OCI-M1 (cell line): ENCODE results near the gene AURKB.
"Not testable (repeated sequence)": the region's sequence is repeated elsewhere in the genome, so short reads cannot be mapped to it uniquely, and the experiment has no call there.

Experiments used
- DNase-seq: peaks from one replicate; lab custom pipeline; 2025; lab: John Stamatoyannopoulos, UW

The AURKB gene

DNA sequence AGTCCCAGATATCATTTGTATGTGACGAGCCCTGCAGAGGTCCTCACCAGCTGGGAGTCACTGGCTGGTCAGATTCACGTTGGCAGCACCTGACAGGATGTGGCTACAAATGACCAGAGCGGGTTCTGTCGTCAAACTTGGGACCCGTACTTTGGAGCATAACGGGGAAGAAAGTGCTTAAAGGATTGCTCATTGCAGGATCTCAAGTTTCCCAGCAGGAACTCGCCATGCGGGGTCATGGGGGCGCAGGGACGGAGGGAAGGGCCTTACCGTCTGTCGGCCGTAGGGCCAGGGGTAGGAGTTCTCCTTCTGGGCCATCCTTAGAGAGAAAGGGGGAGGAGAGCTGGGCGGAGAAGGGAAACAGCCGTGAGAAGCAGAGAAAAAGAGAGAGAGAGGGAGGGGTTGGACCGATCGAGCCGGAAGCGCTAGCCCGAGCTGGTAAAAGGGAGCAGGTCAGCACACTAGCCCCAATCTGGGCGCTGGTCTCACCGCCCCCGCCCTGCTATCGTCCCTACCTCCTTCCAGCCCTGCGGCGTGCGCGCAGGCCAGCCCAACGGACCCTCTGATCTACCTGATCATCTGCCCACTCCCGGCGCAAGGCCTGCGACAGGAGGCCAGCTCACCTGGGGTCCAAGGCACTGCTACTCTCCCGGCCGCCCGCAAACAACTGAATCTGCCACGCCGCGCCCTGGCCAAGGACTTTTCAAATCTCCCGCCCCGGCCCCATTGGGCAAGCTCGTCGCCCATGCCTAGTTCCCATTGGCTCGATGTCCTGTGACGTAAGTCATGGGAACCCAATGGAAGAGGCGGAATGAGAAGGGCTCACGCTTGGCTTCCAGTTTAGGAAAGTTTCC, at the start of gene AURKB:
Gene AURKB, minus strand, starts transcription at position 669 of the 854 bp plus-strand sequence. Its CDS starts 351 bp downstream, at position 318.
- peak; percentile 98 for DNase-seq

- DNase-seq: no peak
Observed at GRCh38 chr17:8257801-8258200, 47.4 kb upstream of the AURKB start.

DNA sequence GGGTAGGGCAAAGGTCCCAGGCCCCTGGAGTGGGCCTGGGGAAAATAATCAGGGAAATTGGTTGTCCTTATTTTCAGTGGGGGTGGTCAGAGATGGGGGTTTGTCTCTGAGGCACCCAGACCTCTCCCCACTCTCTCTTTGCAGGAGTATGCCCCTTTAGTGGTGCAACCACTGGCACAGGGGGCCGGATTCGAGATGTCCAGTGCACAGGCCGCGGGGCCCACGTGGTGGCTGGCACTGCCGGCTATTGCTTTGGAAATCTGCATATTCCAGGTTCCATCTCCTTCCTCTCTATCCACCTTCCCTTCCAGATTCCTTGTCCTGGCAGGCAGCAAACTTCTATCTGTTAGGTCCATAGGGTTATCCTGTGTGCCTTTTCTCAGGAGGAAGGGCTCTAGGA, 46.3 kb upstream of the AURKB start:
- no peak for DNase-seq

DNA sequence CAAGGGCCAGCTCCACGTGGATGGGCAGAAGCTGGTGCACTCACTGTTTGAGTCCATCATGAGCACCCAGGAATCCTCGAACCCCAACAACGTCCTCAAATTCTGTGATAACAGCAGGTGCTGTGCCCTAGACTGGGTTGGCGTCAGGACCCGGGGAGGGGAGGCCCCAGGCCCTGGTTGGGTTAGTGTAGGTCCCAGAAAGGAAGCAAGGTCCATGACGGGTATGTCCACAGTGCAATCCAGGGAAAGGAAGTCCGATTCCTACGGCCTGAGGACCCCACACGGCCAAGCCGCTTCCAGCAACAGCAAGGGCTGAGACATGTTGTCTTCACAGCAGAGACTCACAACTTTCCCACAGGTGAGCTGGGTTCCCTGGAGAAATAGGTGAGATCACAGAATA, 45.9 kb upstream of the AURKB start:
- no peak for DNase-seq

GRCh38 chr17:8255499-8255898, 45.1 kb upstream of the AURKB start:
- no peak for DNase-seq

- no peak for DNase-seq
Observed at GRCh38 chr17:8254881-8255280, 44.5 kb upstream of the AURKB start.

DNA sequence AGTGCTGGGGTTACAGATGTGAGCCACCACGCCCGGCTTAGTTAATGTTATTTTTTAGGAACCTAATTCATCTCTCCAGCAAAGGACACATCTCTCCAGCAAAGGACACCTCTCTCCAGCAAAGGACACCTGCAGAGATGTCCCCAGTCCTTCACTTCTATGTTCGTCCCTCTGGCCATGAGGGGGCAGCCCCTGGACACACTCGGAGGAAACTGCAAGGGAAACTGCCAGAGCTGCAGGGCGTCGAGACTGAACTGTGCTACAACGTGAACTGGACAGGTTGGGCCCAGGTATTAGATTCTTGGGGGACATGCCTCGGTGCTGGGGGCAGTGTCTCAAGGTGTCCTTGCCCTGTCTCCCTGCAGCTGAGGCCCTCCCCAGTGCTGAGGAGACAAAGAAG, 43.4 kb upstream of the AURKB start:
- no peak for DNase-seq

DNA sequence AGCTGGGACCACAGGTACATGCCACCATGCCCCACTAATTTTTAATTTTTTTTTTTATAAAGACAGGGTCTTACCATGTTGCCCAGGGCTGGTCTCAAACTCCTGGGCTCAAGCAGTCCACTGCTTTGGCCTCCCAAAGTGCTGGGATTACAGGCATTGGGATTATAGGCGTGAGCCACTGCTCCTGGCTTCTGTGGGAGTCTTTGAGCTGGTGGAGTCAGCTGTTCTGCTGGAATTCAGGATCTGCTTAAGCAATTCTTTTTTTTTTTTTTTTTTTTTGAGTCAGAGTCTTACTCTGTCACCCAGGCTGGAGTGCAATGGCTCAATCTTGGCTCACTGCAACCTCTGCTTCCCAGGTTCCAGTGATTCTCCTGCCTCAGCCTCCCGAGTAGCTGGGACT, 41.0 kb upstream of the AURKB start:
- not testable (repeated sequence) for DNase-seq

DNA sequence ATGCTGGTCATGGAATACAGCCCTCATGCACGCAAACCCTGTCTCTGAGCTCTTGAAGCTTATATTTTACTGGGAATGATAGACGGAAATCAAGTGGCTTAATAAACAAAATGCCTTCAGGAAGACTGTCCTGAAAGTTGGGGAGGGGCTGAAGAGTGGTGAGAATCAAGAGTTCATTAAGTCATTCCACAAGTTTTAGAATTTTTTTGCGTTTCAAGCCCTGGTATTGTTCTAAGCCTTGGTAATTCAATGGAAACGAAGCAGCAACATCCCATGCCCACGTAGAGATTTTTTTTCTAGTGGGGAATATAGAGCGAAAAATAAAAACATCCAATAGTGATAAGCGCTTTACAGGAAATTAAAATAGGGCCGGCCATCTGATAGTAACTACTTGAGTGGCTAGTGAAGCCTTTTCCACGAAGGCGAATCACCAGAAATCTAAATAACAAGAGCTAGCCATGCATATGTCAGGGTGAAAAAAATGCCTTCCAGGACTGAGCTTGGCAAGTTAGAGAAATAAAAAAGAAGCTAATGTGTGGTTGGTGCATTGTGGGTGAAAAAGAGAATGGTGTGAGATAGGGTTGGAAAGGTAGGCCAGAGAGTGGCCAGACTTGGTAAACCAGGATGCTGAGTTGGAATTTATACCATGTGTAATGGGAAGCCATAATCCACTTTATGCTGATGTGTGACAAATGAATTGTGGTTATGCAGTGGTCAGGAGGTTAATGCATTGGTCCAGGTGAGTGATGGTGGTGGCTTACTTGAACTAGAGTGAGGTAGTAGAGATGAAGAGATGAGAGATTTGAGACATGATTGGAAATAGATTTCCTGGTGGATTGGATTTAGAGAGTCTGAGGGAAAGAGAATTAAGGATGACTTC, 39.5 kb upstream of the AURKB start:
- peak; percentile 44 for DNase-seq

DNA sequence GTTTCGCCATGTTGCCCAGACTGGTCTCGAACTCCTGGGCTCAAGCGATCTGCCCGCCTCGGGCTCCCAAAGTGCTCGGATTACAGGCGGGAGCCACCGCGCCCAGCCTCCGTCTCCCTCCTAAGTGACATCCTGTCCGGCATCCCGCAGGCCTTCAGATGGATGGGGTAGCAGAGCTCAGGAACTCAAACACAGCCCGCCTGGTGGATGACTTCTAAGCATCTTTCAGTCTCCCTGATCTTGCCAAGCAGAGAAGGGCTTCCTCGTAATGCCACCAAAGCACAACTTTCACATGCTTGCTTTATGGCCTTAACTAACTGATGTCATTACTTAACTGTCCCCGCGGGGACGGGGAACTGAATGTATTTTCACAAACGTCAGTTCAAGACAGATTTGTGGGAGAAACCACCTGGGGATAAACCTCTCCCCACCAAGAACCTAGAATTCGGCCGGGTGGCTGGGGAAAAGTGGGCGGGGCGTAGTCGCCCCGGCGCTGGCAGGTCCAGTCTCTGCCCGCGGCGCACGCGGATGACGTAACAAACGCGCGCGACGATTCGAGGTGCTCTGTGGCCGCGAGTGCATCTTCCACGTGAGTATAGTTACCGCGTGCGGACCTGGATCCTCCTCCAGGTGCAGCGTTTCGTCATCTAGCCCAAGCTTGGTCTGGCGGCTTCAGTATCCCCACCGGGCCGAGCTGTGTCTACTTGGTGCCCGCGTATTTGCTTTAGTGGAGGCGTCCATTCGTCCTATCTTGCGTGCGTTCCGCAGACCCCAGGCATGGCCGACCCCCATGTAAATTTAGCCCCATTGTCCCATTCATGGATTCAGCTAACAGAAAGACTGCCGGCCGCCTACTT, 38.6 kb upstream of the AURKB start, which contains the start of gene PFAS:
Gene PFAS, plus strand, starts transcription at position 539 of the 857 bp plus-strand sequence. CDS start 4,649 bp downstream, outside the sequence.
- peak; percentile 98 for DNase-seq

GRCh38 chr17:8244768-8245167, 34.4 kb upstream of the AURKB start:
- no peak for DNase-seq

- peak; percentile 29 for DNase-seq
Observed at GRCh38 chr17:8243827-8244226, 33.5 kb upstream of the AURKB start.

GRCh38 chr17:8237886-8238285, 27.5 kb upstream of the AURKB start:
- DNase-seq: no peak

DNA sequence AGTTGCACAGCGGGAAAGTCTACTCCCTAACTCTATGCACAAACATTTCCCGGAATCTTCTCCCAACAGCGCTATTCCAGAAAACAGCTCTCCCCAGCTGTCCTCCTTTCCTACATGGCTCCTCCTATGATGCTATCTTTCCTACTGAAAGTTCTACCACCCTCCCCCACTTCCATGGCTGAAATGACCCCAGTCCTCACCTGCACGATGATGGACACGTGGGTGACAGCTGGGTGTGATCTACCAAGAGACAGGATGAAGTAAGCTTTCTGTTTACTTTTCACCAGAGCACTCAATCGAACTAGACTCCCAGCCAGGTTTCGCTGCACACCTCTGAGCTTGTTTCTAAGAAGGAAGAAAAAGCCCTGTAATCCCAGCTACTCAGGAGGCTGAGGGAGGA, 26.8 kb upstream of the AURKB start:
- DNase-seq: no peak

DNA sequence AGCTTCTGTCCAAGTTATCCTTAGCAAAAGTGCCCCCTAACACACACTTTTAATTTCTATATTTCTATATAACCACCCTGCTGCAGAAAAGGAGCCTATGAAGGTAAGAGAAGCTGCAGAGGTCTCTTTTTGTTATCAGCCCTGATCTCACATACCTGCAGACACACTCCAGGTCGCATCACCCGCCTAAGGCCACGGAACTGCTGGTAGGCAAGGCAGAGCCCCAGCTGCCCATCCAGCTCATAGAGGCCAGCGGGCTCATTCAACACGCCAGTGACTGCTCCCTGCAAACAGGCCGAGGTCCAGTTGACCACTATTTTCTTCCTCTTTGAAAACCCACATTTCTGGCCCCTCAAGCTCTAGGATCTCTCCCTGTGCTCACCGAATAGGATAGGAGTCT, 25.3 kb upstream of the AURKB start:
- no peak for DNase-seq

DNA sequence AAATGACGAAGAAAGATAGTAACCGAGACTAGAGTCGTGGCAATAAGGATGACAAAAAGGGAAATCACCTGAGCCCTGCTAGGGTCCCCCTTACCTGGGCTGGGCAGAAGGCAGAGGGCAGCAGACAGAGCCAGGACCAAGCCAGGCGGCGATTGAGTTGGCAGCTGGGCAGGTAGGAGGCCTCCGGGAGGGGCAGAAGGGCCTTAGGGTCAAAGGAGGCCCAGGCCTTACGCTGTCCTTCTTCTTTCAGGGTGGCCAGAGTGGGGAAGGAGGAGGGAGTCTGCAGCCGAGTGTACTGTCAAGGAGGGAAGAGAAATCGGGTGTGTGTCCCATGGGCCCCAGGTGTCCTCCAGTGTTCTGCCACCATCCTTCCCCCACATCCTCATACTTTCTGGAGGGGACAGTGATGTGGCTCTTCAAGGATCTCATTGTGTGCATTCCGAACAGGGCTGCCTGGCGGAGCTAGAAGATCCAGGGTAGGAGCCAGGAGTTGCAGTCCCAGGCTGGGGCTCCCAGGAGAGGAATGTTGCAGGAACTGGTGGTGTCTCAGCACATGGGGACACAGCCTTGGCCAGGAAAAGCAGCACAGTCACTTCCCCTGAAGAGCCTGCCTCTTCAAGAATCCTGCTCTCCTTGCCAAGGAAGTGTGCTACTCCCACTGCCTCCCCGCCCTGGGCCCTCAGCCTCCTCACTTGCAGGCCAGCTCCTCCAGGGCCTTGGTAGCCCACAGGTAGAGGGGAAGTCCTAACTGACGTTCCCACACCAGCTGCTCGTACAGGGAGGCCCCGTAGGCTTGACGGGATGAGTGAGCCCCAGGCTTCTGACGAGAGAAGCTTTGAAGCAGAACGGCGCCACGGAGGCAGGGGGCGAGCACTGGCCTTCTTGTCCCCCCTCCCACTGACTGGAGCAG, 24.2 kb upstream of the AURKB start:
- DNase-seq: no peak

DNA sequence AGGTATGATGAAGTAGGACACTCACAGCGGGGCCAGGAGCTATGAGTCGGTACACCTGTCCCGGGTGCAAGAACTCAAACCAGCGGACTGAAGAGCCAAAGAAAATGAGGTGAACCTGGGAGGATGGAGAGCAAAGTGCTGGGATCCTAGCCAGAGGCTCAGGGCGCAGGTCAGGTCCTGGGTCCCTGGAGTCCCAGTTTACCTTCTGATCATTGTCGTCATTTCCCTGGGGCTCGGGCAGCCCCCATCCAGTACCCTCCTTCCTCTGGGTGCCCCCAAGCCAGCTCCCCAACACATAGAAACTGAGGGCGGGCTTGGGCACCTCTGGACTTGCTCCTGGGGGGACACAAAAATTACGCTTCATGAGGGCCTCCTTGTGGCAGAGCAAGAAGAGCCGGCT, 21.3 kb upstream of the AURKB start:
- no peak for DNase-seq

DNA sequence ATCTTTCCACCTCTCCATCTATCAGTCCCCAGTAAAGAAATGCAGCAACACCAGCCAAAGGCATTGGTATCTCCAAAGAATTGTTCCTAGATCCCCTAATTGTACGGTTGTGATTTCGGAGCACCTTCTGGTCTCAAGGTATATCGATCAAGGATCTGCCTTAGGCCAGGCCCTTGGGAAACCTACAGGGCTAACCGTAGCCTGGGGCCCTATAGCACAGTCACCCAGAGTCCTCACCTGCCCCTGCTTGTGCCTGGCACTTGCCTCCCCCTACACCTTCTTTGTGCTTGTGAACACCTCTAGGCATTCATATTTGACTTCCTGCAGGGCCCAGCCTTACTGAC, 16.8 kb upstream of the AURKB start:
- DNase-seq: no peak

DNA sequence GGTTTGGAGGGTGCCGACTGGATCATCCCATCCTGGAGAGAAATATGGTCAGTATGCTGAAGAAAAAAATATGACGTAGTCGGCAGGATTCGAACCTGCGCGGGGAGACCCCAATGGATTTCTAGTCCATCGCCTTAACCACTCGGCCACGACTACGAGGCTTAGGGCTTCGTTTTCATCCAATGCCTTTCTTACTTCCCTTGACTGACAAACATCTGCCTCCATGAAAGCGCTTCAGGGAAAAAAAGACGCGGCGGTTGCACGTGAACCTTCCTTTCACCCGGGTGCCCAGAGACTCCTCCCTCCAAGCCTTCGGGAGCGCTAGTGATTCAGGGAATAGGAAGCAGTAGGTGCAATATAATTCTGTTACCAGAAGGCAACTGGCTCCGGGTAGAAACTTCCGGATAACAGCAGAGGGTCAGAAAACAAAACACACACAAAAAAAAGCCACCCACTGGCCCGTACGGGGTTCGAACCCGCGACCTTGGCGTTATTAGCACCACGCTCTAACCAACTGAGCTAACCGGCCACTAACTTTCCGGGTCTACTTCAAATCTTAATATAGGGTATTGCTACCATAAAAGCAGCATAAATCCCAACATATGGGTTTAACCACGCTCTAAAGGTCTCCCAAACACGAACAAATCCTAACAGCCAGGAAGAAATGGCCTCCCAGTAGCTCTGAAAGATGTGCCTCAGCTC, 16.3 kb upstream of the AURKB start:
- peak; percentile 97 for DNase-seq

DNA sequence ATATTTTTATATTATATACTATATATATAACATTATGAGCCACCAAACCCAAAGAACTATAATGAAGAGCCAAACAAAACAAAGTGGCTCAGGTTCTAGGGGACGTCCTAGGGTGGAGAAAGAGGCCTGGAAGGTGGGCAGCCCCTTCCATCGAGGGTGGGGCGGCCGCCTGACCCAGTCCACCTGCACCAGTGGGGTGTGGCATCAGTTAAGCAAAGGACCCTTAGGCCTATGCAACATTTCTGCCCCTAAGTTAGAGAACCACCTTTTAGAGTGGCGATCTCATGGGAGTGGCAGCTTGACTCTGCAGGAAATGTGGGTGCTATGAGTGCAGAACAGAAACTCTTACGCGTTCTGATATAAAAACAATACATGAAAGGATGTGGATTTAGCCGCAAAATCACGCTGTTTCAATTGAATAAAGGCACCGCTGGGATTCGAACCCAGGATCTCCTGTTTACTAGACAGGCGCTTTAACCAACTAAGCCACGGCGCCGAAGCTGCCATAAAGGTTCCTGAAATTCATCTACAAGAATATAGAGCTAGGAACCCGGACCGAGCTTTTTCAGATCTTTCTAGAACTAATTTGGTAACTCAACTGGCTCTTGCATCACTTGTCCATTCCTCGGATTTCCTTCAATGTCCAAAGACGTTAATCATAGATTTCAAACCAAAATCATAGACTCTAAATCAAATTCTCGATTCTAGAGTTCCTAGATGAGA, 15.6 kb upstream of the AURKB start:
- peak; percentile 97 for DNase-seq
